Colonic mucosa (tissue), 4 donors: ENCODE data around the gene TNIK. TPM values are rescaled to one million over a fixed set of nuclear protein-coding genes. Genes with fewer than 3 reads are reported as not detected.
"Not testable (repeated sequence)": the region's sequence is repeated elsewhere in the genome, so short reads cannot be mapped to it uniquely, and the experiment has no call there.

Experiments used
- DNase-seq: peaks from one replicate; pipeline ENCODE4 v3.0.0-alpha.2; 2020
- H3K27ac ChIP-seq: fragments of 200-600 bp; one replicate; pipeline ENCODE4 v1.8.0; 2021
- H3K27me3 ChIP-seq: fragments of 200-600 bp; one replicate; pipeline ENCODE4 v1.8.0; 2021
- H3K36me3 ChIP-seq: fragments of 200-600 bp; one replicate; pipeline ENCODE4 v1.8.0; 2021
- H3K4me1 ChIP-seq: fragments of 200-600 bp; one replicate; pipeline ENCODE4 v1.8.0; 2021; ENCODE audit warnings: mild to moderate bottlenecking
- H3K4me3 ChIP-seq: fragments of 200-600 bp; one replicate; pipeline ENCODE4 v1.8.0; 2021
- H3K9ac ChIP-seq, 2 donors: one replicate each; pipeline ENCODE4 v1.7.0; 2013; ENCODE audit warnings: control low read depth in 2 of 2, low read depth in 2 of 2, low read length in 2 of 2
- H3K9me3 ChIP-seq: fragments of 200-600 bp; one replicate; pipeline ENCODE4 v1.8.0; 2021
- CTCF ChIP-seq: fragments of 200-600 bp; IDR thresholded peaks from one replicate; pipeline ENCODE4 v1.8.0; 2022; ENCODE audit warnings: antibody characterized with exemption, mild to moderate bottlenecking
- intact Hi-C: fragments of 100-400 bp; cut with DNase I; formaldehyde crosslinking; loops from one replicate; pipeline ENCODE4 v1.14.1; 2022
- total RNA-seq, 2 donors: library from RNA; stranded (reverse); fragmentation: NEBNext Ultra II Directional in 1 of 2; extraction: Animal tissue kit (Norgen Biotek cat#: 25700) in 1 of 2; gene quantifications; one replicate each; pipeline ENCODE4 v1.2.1, GENCODE V29; 2021
- donor health status: healthy.
- donor health status: DM: no; HTN: no; CAD: no.
- donor health status: DM: no; HTN: no; CAD: no.

TNIK gene
- total RNA-seq, 2 donors from 2014 or later = 19.9 to 30.9 TPM

GRCh38 chr3:171125010-171125409 is 335.2 kb downstream of the TNIK start:
- no peak overlapping the region for H3K27ac ChIP-seq
- no peaks in the 10 kb centered on the region for H3K4me1 ChIP-seq
- intact Hi-C loops = no loop called here
- no peaks in the 10 kb centered on the region for H3K27me3 ChIP-seq
- H3K9me3 ChIP-seq = no peaks in the 10 kb centered on the region
- H3K9ac ChIP-seq = no peak overlapping the region
- TF ChIP-seq CTCF = no peak
- no peak for DNase-seq
- H3K4me3 ChIP-seq = no peak overlapping the region
- H3K36me3 ChIP-seq = no peaks in the 10 kb centered on the region

GRCh38 chr3:171123915-171124314 is 336.3 kb downstream of the TNIK start:
- Histone ChIP-seq H3K36me3 (no peaks in the 10 kb centered on the region), H3K27ac (no peak overlapping the region), H3K4me1 (no peaks in the 10 kb centered on the region), H3K4me3 (no peak overlapping the region), H3K9me3 (no peaks in the 10 kb centered on the region), H3K27me3 (no peaks in the 10 kb centered on the region), H3K9ac (no peak overlapping the region)
- no peak for TF ChIP-seq CTCF
- intact Hi-C loops = no loop called here
- no peak for DNase-seq

GRCh38 chr3:171122861-171123260 is 337.3 kb downstream of the TNIK start:
- Histone ChIP-seq H3K9me3 (no peaks in the 10 kb centered on the region), H3K27ac (no peak overlapping the region), H3K27me3 (no peaks in the 10 kb centered on the region), H3K9ac (no peak overlapping the region), H3K4me1 (no peaks in the 10 kb centered on the region), H3K36me3 (no peaks in the 10 kb centered on the region), H3K4me3 (no peak overlapping the region)
- intact Hi-C loops = no loop called here
- no peak for DNase-seq
- no peak for TF ChIP-seq CTCF

GRCh38 chr3:171122240-171122639 is 338.0 kb downstream of the TNIK start:
- intact Hi-C loops = no loop called here
- H3K36me3 ChIP-seq = no peaks in the 10 kb centered on the region

GRCh38 chr3:171121801-171122200 is 338.4 kb downstream of the TNIK start:
- no peaks in the 10 kb centered on the region for H3K36me3 ChIP-seq
- no peak overlapping the region for H3K9ac ChIP-seq
- no peak overlapping the region for H3K4me3 ChIP-seq
- TF ChIP-seq CTCF = no peak
- no peak overlapping the region for H3K27ac ChIP-seq
- H3K9me3 ChIP-seq = no peaks in the 10 kb centered on the region
- DNase-seq = no peak
- no peaks in the 10 kb centered on the region for H3K4me1 ChIP-seq
- H3K27me3 ChIP-seq = no peaks in the 10 kb centered on the region
- intact Hi-C loops = no loop called here

More at GRCh38 chr3:171122240-171122639, 338.0 kb downstream of the TNIK start:
- Histone ChIP-seq H3K9ac (no peak overlapping the region), H3K4me1 (no peaks in the 10 kb centered on the region), H3K27me3 (no peaks in the 10 kb centered on the region), H3K4me3 (no peak overlapping the region), H3K27ac (no peak overlapping the region), H3K9me3 (no peaks in the 10 kb centered on the region)
- no peak for DNase-seq
- no peak for TF ChIP-seq CTCF

GRCh38 chr3:171119402-171119801 is 340.8 kb downstream of the TNIK start:
- H3K27me3 ChIP-seq, H3K9me3 ChIP-seq, H3K4me3 ChIP-seq, DNase-seq, H3K36me3 ChIP-seq, H3K9ac ChIP-seq, H3K27ac ChIP-seq, intact Hi-C loops, H3K4me1 ChIP-seq: not testable (repeated sequence)

- H3K27ac ChIP-seq, H3K36me3 ChIP-seq, H3K27me3 ChIP-seq, H3K4me3 ChIP-seq, H3K4me1 ChIP-seq, intact Hi-C loops, H3K9me3 ChIP-seq, DNase-seq, H3K9ac ChIP-seq: not testable (repeated sequence)
Observed at GRCh38 chr3:171118993-171119392, 341.2 kb downstream of the TNIK start.
